GM18861 (cell line): Measurements from ENCODE around the gene ALDH1L2.
"Not testable (repeated sequence)": the region's sequence is repeated elsewhere in the genome, so short reads cannot be mapped to it uniquely, and the experiment has no call there.

Experiments
- ATAC-seq: cut with Tn5 transposase; IDR thresholded peaks from one replicate; pipeline ENCODE4 v1.9.1; 2021; ENCODE audit not compliant: unreplicated experiment

Gene ALDH1L2

GRCh38 chr12:104986022-104986941, 98.0 kb downstream of the ALDH1L2 start, which contains the start of gene NOPCHAP1:
Gene NOPCHAP1, plus strand, starts transcription at chr12:104986316. Its CDS starts 37 bp downstream, at chr12:104986353.
- peak; percentile 75 for ATAC-seq

- ATAC-seq = no peak
These were observed 99.1 kb downstream of the ALDH1L2 start for GRCh38 chr12:104985206-104985605.

- not testable (repeated sequence) for ATAC-seq
These were observed 106.6 kb downstream of the ALDH1L2 start for GRCh38 chr12:104977688-104978087.

DNA sequence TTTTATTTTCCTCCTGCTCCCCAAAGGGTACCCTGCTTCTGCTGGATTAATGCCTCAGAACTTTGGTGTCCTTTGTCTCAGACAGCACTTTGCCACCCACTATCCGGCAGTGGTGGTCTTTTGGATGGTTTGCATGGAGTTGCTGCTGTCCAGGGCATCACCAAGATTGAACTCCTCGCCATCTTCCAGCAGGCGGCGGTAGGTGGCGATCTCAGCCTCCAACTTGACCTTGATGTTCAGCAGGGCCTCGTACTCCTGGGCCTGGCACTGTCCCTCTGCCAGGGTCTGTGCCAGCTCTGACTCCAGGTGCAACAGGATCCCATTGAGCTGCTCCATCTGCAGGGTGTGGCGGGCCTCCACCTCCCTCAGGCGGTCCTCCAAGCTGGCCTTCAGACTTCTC, 107.6 kb downstream of the ALDH1L2 start:
- ATAC-seq = no peak

- no peak for ATAC-seq
These were observed 108.5 kb downstream of the ALDH1L2 start for GRCh38 chr12:104975587-104976343.

GRCh38 chr12:104974626-104975290, 109.5 kb downstream of the ALDH1L2 start:
- peak; percentile 99 for ATAC-seq

DNA sequence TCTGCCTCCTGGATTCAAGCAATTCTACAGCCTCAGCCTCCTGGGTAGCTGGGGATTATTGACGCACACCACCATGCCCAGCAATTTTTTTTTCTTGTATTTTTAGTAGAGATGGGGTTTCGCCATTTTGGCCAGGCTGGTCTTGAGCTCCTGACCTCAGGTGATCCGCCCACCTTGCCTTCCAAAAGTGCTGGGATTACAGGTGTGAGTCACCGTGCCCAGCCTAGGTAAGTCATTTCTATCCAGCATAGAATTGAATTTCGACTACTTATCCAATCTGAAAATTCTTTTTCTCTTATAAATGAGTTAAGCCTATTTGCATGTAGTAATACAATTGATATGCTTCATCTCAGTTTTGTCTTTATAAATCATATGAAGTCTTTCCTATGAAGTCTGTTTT, 111.0 kb downstream of the ALDH1L2 start:
- ATAC-seq = no peak

- no peak for ATAC-seq
These were observed 113.0 kb downstream of the ALDH1L2 start for GRCh38 chr12:104971306-104971705.
